Muscle of arm (tissue), 12 donors: Measurements from ENCODE around the gene CDC42EP4. TPM values are rescaled to one million over a fixed set of nuclear protein-coding genes. Genes with fewer than 3 reads are reported as not detected.
"Not testable (repeated sequence)": the region's sequence is repeated elsewhere in the genome, so short reads cannot be mapped to it uniquely, and the experiment has no call there.

Experiments used
- DNase-seq: peaks from one replicate; pipeline ENCODE4 v3.0.0-alpha.2; 2013
- polyA plus RNA-seq, 12 donors: library from polyadenylated mRNA; unstranded; fragments of 120-200 nt; gene quantifications; one replicate each; pipeline ENCODE4 v1.2.1, GENCODE V29; 2013; ENCODE audit not compliant: insufficient read length in 12 of 12

CDC42EP4 gene
- polyA plus RNA-seq, 12 donors, result 15.6 to 45.2 (median 20.1) TPM; not detected in 1

DNA sequence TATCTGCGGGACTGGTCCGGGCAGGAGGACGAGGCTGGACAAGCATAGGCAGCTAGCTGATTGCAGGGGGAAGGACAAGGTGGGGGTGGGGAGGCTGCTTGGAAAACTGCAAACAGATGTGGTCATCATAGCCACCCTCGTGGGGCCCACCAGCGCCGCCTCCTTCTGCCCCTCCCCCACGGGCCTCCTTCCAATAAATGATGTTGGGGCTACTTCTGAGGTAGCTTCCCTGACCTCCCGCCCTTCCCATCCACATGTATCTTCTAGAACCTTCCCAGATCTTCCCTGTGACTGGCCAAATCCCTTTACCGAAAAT lies 12.3 kb upstream of the CDC42EP4 start:
- DNase-seq, result peak; percentile 83

GRCh38 chr17:73323409-73324159 lies 11.8 kb upstream of the CDC42EP4 start:
- DNase-seq, result no peak

GRCh38 chr17:73320601-73321264 lies 8.9 kb upstream of the CDC42EP4 start:
- DNase-seq, result no peak

- DNase-seq, result no peak
Observed at GRCh38 chr17:73319766-73320165, 8.0 kb upstream of the CDC42EP4 start.

DNA sequence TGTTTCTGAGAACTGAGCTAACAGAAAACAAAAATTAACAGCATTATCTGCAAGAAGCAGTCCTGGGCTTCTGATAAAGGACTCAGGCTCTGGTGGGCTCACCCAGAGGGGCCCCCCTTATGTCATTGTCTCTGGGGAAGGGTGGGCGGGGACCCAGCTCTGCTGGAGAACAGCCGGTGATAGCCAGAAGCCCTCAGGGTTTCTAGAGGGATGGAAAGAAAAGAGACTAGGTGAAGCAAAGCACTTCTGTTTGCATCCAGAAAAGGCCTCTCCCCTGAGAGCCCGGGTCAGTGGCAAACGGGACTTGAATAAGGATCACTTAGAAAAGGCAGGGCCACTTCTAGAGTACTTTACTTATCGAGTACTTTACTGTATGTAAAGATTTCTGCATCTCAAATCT lies 7.0 kb upstream of the CDC42EP4 start:
- no peak for DNase-seq

DNA sequence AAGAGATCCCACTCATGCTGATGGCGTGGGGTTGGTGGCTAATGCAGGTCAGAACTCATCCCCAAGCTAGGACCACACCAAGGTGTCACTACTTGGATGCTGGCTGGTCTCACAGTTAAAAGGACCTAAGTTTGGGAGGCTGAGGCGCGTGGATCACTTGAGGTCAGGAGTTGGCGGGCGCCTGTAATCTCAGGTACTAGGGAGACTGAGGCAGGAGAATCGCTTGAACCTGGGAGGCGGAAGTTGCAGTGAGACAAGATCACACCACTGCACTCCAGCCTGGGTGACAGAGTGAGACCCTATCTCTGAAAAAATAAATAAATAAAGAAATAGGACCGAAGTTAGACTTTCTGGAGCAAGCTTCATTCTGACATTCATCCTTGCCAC lies 6.6 kb upstream of the CDC42EP4 start:
- DNase-seq, result no peak

- no peak for DNase-seq
Observed at GRCh38 chr17:73317513-73318426, 6.0 kb upstream of the CDC42EP4 start.

DNA sequence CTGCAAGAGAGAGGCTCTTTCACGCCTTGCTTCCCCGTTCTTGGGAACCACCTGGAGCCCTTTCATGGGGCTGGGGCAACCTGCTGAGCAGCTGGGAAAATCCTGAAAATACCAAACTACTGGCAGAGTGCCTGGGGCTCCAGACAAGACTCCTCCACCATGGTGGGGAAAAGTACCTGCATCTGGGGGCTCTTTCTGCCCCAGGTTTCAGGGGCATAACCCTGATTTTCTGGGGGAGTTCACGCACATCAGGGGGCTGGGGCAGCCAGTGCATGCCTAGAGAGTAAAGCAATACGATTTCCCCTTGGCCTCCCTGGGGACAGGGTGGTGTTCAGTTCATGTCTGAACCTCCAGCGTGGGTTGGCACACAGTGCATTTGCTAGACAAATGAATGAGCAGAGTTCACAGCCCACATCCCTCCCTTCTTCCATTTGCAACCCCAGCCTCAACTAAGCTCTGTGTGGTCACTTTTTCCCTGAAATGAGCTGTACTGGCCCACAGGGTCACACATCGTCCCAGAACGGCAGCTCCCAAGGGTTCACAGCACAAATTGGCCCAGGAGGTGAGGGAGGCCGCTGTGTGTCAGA lies 5.2 kb upstream of the CDC42EP4 start:
- no peak for DNase-seq

DNA sequence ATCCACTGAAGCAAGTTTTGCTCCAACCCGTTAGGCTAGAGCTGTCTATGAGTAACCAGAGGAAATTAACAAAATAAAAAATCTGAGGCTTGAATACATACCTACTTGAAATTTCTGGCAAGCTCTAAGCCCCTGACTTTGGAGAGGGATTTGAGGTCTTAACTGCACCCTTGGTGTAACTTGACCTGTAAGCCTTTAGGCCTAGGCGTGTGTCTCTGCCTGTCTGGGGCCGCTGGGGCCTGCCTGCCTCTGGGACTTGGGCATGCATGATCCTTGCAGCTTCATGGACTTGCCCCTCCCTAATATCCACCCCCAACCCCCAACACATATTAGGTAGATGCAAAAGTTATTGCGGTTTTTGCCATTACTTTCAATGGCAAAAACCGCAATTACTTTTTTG lies 3.7 kb upstream of the CDC42EP4 start:
- DNase-seq, result no peak

- no peak for DNase-seq
Observed at GRCh38 chr17:73313526-73314127, 1.8 kb upstream of the CDC42EP4 start.

- not testable (repeated sequence) for DNase-seq
Observed at GRCh38 chr17:73312887-73313286, 1.1 kb upstream of the CDC42EP4 start.

GRCh38 chr17:73311428-73311780 lies 397 bp downstream of the CDC42EP4 start:
- no peak for DNase-seq

DNA sequence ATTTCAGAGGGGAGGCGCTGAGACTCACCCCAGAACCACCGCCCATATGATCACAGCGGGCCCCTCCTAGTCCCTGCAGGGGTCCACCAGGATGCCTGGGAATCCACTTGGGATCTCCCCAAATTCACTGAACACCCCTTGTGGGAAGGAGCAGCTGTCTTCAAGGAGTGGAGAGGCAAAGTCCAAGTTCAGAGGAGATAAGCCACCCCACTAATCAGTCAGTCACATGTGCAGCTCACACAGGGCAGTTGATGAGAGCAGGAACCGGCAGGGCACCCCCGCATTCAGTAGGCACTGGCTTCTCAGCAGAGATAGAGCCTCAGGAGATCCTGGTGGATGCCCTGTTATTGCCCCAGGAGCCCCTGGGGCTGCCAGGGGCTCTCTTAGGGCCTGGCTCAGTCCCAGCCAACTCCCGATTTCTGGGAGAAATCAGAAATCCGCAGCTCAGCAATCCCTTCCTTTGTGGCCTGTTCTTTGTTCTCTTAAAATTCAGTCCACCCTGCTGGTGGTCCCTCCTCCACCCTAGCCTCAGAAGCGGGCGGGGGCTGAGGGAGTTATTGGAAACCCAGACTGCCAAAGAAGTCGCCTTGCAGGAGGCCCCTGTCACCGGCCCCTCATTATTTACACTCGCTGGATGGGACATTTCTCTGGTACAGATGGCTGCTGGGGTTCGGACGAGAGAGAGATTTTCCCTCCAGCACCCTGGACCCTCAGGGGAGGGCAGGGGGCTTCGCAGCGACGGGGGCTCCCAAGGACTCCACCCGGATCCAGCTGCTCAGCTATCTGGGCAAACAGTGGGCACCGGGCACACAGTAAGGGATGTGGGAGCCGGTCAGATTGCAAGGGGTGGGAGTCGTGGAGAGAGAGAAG lies 1.8 kb downstream of the CDC42EP4 start:
- DNase-seq, result peak; percentile 30

GRCh38 chr17:73308959-73309358 lies 2.8 kb downstream of the CDC42EP4 start:
- not testable (repeated sequence) for DNase-seq

DNA sequence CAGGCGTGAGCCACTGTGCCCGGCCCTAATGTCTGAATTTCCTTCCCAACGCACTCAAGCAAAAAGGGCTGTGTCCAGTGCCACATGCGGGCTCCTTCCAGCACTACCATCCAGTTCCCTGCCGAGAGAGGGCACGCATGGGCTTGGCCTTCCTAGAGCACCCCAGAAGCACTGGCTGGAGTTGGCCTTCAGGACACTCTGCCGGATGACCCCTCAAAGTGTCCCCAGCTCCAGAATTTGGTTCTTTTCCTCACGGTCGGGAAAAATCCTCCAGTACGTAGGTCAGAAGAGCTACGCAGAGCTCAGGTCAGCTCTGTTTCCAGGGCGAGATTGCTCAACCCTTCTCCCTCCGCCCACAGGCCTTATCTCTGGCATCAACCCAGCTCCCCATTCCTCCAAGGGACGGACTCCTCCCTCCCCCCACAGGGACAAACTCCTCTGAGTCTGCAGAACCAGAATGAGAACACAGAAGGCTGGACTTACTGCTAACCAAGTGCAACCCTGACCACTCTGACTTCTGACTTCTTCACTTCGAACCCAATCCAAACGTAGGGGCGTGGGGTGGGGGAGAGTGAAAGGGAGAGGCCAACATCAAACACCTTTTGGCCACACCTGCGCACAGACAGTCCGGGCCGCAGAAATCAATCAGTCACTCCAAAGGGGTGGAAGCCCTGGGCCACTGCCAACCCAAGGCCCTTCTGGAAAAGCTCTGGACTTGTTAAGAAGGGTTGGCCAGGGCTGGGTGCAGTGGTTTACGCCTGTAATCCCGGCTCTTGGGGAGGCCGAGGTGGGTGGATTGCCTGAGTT lies 3.6 kb downstream of the CDC42EP4 start:
- no peak for DNase-seq

- DNase-seq, result no peak
Observed at GRCh38 chr17:73307130-73307529, 4.7 kb downstream of the CDC42EP4 start.

DNA sequence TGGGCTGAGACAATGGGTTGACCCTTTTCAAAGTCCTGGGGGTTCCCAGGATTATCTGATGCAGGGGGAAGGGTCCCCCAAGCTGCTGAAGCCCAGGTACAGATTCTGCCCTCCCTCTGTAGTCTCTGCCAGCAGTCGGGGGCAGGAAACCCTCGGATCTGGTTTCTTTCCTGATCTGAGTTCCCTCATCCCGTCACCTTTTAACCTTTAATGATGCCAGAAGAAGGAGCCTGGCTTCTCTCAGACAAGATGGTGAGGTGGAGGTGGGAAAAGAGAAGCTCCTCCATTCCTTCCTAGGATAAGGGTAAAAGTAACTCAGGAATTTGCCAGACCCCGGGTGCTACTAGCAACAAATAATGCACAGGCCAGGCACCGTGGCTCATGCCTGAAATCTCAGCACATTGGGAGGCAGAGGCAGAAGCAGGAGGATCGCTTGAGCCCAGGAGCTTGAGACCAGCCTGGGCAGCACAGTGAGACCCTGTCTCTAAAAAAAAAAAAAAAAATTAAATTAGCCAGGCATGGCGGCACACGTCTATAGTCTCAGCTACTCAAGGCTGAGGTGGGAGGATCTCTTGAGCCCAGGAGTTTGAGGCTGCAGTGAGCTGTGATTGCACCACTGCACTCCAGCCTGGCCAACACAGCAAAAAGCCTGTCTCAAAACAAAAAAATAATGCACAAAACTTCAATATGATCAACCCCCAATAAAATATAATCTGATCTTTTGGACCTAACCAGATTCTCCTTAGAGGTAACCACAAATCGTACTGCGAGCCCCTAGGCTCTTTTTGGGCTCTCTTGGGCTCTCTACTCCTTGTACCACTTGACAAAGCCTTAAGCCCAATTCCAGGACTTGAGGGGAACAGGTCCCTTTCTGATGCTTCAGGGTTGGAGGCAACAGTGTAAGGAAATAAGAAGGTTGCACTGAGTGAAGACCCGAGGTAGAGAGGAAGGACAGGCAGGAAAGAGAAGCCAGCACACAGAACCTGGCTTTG lies 5.7 kb downstream of the CDC42EP4 start:
- no peak for DNase-seq

- DNase-seq, result peak; percentile 66
Observed at GRCh38 chr17:73304971-73305812, 6.6 kb downstream of the CDC42EP4 start.
